Skin epidermis (tissue), 12 donors: ENCODE results near the gene ARHGAP9.
A peak's percentile ranks its signal among the peaks of the same experiment; 100 is the strongest.
"Not testable (repeated sequence)": the region's sequence is repeated elsewhere in the genome, so short reads cannot be mapped to it uniquely, and the experiment has no call there.

Experiments used
- H3K27ac ChIP-seq, 21 experiments: fragments of 200-600 bp; sonication (generic) in 11 of 21; one replicate each; pipeline ENCODE4 v1.5.0; 2020; ENCODE audit warnings: mild to moderate bottlenecking in 3 of 21, inconsistent platforms in 2 of 21, moderate library complexity in 2 of 21
- H3K4me3 ChIP-seq, 7 experiments: fragments of 200-600 bp; sonication (generic) in 2 of 7; one replicate each; pipeline ENCODE4 v1.5.0; 2020; ENCODE audit warnings: inconsistent platforms in 2 of 7, mild to moderate bottlenecking in 2 of 7, moderate library complexity in 1 of 7

The ARHGAP9 gene

DNA sequence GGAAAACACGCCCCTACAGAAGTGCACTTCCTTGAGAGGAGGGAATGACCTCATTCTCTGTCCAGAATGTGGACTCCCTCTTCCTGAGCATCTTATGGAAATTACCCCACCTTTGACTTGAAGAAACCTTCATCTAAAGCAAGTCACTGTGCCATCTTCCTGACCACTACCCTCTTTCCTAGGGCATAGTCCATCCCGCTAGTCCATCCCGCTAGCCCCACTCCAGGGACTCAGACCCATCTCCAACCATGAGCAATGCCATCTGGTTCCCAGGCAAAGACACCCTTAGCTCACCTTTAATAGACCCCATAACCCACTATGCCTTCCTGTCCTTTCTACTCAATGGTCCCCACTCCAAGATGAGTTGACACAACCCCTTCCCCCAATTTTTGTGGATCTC lies 29.6 kb downstream of the ARHGAP9 start:
- no peak overlapping the region for H3K4me3 ChIP-seq
- no peak overlapping the region for H3K27ac ChIP-seq

DNA sequence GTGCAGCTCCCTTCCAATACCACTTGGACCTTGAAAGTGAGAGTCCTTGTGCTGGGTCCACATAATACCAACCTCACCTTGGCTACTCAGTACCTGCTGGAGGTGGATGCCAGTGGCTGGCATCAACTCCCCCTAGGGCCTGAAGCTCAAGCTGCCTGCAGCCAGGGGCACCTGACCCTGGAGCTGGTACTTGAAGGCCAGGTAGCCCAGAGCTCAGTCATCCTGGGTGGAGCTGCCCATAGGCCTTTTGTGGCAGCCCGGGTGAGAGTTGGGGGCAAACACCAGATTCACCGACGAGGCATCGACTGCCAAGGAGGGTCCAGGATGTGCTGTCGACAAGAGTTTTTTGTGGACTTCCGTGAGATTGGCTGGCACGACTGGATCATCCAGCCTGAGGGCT lies 30.3 kb downstream of the ARHGAP9 start:
- Histone ChIP-seq H3K27ac (no peak overlapping the region), H3K4me3 (no peak overlapping the region)

DNA sequence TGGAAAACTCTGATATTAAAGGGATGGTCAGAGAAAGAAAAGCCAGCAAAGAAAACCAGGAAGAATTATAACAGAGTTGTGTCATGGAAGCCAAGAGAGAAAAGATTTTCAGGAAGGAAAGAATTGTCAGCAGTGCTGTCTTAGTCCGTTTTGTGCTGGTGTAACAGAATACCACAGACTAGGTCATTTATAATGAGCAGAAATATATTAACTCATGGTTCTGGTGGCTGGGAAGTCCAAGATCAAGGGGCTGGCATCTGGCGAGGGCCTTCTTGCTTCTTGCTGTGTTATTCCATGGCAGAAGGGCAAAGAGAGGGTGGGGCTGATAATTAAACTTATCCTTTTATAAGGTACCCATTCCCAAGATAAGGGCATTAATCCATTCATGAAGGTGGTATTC lies 31.0 kb downstream of the ARHGAP9 start:
- no peak overlapping the region for H3K27ac ChIP-seq
- H3K4me3 ChIP-seq = no peak overlapping the region

DNA sequence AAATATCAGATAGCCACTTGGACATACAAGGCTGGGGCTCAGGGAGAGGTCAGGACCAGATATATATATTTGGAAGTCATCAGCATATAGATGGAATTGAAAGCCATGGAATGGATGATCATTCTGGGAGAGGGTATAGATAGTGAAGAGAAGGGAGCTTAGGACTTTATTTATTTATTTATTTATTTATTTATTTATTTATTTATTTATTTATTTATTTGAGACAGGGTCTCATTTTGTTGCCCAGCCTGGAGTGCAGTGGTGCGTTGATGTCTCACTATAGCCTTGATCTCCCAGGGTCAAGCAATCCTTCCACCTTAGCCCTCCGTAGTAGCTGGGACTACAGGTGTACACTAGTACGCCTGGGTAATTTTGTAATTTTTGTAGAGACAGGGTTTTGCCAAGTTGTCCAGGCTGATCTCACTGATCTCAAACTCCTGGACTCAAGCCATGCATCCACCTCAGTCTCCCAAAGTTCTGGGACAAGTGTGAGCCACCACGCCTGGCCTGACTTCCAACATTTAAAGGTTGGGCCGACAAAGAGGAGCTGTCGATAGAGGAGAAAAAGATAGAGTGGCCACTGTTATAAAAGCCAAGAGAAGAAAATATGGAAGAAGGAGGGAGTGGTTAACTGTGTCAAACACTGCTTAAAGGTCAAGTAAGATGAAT lies 33.2 kb downstream of the ARHGAP9 start:
- no peak overlapping the region for H3K27ac ChIP-seq

DNA sequence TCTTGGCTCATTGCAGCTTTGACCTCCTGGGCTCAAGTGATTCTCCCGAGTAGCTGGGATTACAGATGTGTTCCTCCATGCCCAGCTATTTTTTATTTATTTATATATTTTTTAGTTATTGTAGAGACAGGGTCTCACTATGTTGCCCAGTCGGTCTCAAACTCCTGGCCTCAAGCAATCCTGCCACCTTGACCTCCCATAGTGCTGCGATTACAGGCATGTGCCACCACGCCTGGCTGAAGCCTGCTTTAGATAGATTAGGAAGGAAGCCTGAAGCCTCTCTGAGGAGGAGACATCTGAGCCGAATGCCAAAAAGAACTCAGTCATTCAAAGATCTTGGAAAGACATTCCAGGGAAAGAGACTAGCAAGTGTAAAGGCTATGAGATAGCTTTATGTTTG lies 34.9 kb downstream of the ARHGAP9 start:
- Histone ChIP-seq H3K4me3 (no peak overlapping the region), H3K27ac (no peak overlapping the region)

More for the DNA sequence above, 33.2 kb downstream of the ARHGAP9 start:
- no peak overlapping the region for H3K4me3 ChIP-seq

DNA sequence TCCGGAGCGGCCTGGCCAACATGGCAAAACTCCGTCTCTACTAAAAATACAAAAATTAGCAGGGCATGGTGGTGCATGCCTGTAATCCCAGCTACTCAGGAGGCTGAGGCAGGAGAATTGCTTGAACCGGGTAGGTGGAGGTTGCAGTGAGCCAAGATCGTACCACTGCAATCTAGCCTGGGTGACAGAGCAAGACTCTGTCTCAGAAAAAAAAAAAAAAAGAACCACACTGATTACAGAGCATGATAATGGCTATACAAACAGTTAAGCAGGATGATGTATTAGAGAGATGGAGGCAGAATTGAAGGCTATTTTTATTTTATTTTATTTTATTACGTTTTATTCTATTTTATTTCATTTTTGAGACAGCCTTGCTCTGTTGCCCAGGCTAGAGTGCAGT lies 35.3 kb downstream of the ARHGAP9 start:
- H3K4me3 ChIP-seq, H3K27ac ChIP-seq: not testable (repeated sequence)

DNA sequence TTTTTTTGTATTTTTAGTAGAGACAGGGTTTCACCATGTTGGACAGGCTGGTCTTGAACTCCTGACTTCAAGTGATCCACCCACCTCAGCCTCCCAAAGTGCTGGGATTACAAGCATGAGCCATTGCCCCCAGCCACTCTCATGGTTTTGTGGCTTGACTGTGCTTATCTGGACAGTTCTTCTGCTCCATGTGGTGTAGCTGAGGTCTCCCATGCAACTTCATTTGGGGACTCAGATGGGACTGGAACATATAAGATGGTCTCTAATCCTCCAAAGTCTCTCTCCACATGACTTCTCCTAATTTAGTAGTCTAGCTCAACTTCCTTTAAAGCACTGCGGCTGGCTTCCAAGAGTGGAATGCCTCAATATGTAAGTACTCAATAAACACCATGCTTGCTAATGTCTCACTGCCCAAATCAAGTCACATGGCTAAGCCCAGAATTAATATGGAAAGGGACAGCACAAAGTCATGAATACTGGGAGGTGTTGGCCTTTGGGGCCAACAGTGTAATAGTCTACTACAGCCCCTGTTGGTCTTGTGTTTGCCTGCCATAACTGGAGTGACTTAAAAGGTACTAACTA lies 37.7 kb downstream of the ARHGAP9 start:
- no peak overlapping the region for H3K27ac ChIP-seq
- H3K4me3 ChIP-seq = no peak overlapping the region

DNA sequence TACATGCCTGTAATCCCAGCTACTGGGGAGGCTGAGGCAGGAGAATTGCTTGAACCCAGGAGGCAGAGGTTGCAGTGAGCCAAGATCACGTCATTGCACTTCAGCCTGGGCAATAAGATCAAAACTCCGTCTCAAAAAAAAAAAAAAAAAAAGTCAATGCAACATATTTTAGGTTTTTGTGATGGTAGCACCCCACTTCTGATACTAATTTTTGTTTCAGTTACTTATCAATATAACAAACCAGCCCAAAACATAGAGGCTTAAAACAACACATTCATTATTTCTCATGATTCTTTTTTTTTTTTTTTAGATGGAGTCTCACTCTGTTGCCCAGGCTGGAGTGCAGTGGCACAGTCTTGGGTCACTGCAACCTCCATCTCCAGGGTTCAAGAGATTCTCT lies 38.3 kb downstream of the ARHGAP9 start:
- not testable (repeated sequence) for H3K4me3 ChIP-seq, H3K27ac ChIP-seq

DNA sequence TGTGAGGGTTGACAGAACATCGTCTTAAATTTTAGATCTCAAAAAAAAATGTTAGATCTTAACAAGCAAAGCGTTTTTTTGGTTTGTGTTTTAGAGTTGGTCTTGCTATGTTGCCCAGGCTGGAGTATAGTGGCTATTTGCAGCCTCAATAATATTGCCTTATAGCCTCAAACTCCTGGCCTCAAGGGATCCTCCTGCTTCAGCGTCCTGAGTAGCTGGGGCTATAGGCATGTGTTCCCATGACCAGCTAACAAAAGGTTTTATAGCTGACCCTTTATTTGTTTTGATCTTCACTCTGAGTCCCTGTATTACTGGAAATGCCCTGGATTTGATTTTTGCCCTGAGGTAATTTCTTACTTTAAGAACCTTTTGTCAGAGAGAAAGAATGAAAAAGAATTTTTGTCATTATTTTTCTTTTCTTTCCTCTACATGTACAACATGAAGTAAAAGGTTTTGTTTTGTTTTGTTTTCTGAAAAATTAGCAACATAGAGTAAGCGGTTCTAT lies 39.9 kb downstream of the ARHGAP9 start:
- H3K27ac ChIP-seq = no peak overlapping the region
- no peak overlapping the region for H3K4me3 ChIP-seq

DNA sequence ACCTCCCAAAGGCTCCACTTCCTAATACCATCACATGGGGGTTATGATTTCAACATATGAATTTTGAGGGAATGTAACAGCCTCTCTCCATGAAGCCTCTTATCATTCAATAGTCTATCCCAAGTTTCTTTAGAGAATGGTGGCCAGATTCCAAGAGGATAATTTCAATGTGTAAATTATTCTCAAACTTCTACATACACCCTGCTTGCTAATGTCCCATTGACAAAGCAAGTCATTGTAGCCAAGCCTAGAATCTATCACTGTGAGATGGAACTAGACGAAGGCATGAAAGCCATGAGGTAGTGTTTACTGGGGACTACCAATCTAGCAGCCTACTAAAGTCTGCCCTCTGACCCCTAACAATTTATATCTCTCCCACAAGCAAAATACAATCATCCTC lies 41.3 kb downstream of the ARHGAP9 start:
- Histone ChIP-seq H3K4me3 (no peak overlapping the region), H3K27ac (no peak overlapping the region)

DNA sequence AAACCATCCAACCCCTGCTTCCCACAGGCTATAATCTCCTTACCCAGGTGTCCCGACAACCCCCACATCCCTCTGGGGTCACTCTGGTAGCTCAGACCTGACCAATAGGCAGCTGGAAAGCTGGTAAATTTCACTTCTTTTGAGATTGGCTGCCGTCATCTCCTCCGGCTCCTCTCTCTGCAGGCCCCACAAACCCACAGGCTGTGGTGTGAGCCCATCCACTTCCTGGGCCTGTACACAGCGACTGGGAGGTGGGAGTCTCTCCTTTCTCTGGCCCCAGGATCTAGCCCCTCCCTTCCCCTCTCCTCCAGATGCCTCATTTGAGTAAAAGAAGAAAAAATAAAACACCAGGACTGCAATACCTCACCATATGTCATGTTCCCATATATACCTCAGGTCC lies 44.4 kb downstream of the ARHGAP9 start:
- H3K27ac ChIP-seq = no peak overlapping the region
- no peak overlapping the region for H3K4me3 ChIP-seq

DNA sequence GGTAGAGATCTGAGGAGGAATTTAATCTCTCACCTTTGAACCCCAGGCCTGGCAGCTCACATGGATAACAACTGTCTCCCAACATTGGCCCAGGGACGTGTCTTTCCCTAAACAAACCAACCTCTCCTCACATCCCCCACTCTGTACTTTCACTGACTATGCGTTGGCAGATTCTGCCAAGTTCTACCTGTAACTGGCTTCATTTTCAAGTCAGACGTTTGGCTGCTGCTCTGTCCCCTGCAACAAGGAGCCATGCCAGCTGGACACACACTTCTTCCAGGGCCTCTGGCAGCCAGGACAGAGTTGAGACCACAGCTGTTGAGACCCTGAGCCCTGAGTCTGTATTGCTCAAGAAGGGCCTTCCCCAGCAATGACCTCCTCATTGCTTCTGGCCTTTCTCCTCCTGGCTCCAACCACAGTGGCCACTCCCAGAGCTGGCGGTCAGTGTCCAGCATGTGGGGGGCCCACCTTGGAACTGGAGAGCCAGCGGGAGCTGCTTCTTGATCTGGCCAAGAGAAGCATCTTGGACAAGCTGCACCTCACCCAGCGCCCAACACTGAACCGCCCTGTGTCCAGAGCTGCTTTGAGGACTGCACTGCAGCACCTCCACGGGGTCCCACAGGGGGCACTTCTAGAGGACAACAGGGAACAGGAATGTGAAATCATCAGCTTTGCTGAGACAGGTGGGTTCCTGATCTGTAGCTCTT lies 45.0 kb downstream of the ARHGAP9 start, which contains the start of gene INHBC:
Gene INHBC, plus strand, starts transcription at position 268 of the 707 bp plus-strand sequence. Its CDS starts 103 bp downstream, at position 371.
- no peak within 1 kb of the TSS for H3K4me3 ChIP-seq
- no peak within 1 kb of the TSS for H3K27ac ChIP-seq

DNA sequence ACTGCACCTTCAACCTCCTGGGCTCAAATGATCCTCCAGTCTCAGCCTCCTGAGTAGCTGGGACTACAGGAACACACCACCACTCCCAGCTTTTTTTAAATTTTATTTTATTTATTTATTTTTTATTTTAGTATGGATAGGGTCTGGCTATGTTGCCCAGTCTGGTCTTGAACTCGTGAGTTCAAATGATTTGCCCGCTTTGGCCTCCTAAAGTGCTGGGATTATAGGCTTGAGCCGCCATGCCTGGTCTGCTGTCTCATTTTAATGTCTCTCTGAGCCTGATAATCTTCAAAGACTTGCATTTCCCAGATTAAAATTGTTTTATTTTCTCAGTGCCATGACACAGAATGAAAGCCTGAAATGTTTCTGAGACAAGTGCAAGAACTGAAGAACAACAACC lies 46.3 kb downstream of the ARHGAP9 start:
- Histone ChIP-seq H3K27ac (no peak overlapping the region), H3K4me3 (no peak overlapping the region)

DNA sequence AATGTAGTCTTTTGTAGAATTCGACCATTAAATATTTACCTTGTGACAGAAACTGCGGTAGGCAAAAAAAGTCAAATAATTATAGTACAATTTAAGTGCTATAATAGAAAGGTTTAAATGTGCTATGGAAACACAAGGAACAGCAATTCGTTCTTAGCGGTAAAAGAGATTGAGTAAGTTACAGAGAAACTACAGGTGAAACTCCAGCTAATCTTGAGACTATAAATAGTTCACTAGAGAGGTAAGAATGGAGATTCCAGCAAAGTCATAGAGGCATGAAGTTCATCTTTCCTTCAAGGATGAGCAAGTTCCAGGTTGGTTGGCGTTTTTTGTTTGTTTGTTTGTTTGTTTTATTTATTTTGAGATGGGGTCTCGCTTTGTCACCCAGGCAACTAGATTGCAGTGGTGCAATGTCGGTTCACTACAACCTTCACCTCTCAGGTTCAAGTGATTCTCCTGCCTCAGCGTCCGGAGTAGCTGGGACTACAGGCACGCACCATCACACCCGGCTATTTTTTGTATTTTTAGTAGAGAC lies 47.9 kb downstream of the ARHGAP9 start:
- Histone ChIP-seq H3K27ac (peak overlapping the region in 19 of 21 experiments; percentile 81 to 99 (median 95)), H3K4me3 (peak overlapping the region in 5 of 7 experiments; percentile 53 to 76 (median 70))

DNA sequence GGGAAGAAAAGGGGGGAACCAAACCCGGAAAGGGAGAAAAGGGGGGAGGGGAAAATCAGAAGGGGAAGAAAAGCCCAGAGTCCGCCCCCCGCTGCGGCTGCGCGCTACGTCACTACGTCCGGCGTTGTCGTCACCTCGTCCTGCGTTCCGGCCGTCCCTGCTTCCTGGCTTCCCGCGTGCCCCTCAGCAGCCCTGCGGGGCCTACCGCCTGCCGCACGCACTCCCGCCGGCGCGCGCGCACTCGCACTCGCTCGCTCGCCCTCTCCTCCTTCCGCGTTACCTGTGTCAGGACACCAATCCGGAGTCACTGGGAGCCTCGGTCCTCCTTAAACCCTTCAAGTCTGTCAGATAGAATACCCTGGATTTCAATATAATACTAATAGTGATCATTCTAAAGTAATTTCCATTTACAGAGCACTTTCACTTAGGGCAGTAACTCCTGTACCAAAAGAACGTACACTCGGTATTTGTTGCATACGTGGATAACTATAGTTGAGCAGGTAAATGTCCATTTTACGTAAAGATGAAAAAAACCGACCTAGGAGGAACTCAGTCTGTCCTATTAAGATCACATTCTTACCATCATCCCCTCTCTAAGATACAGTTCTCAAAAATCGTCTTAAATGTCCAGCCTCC lies 48.6 kb downstream of the ARHGAP9 start, which contains the start of gene R3HDM2:
Gene R3HDM2, minus strand, starts transcription at position 113 of the 636 bp plus-strand sequence. CDS start 120,615 bp downstream, outside the sequence.
- peak within 1 kb of the TSS; percentile 53 to 80 (median 71) for H3K4me3 ChIP-seq
- H3K27ac ChIP-seq = peak within 1 kb of the TSS; percentile 78 to 99 (median 95)

DNA sequence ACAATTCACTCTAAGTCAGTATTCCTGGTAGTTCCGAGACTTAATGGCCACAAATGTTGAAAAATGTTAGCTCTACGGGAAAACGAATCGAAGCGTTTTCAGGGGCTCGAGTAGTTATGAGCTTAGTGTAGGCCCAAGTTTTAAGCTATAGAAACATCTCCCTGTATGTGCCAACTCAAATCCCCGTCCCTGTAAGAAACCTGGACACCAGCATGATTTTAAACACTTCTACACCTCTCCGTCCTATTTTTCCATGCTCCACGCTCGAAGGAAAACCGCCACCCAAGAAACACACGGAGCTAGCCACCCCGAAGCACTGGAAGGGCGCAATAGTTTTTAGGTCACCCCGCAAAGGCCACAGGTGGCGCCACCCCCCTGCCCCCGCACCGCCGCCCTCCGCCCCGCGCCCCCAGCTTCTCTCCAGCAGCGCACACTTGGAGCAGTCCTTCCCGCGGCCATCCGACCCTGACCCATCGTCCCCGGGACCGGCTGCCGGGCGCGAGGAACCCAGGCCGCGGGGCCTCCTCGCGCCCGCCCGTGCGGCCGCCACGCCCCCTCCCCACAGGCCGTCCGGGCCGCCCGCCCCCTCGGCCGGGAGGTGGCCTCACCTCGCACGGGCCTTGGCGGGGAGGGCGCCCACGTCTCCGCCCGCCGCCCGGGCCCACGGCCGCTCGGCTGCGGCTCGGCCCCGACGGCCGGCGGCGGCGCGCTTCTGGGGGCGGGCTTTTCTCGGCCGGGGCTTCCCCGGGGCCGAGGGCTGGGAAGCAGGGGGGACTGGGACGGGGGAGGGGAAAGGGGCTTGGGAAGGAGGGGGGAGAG lies 49.3 kb downstream of the ARHGAP9 start:
- Histone ChIP-seq H3K27ac (peak overlapping the region; percentile 78 to 99 (median 95)), H3K4me3 (peak overlapping the region; percentile 53 to 80 (median 71))

DNA sequence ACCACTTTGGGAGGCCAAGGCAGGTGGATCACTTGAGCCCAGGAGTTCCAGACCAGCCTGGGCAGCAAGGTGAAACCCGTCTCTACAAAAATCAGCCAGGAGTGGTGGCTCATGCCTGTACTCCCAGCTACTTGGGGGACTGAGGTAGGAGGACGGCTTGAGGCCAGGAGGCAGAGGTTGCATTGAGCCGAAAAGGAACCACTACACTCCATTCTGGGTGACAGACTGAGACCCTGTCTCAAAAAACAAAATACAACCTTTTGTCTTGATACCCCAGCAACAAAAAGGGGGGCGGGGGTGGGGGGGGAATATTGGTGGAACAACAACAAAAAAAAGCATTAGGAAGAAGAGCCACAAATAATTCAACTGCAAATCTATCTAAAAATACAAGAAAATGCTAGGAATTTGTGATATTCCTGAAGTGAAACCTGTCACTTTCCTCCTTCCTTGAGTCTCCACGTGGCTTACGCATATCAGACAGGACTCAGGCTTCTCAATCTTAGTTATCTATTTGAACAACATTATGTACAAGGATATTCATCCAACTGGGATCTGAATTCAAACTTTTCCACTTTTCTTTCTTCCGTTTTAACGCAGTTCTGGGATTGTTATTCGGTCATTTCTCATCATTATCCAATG lies 50.1 kb downstream of the ARHGAP9 start:
- Histone ChIP-seq H3K4me3 (peak overlapping the region; percentile 53 to 80 (median 71)), H3K27ac (peak overlapping the region; percentile 78 to 99 (median 95))

DNA sequence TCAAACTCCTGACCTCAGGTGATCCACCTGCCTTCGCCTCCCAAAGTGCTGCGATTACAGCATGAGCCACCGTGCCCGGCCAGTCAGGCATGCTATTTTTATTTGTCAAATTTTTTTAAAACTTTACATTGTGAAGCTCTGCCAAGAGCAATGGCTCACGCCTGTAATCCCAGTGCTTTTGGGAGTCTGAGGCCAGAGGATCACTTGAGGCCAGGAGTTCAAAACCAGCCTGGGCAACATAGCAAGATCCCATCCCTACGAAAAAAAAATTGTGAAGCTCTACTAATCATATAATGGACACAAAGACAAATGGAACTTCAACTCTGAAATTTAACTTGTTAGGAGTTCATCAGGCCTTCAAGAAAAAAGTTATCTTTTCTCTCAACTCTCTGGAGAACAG lies 50.7 kb downstream of the ARHGAP9 start:
- H3K27ac ChIP-seq = peak overlapping the region in 9 of 21 experiments; percentile 91 to 99 (median 96)
- H3K4me3 ChIP-seq = peak overlapping the region in 1 of 7 experiments; percentile 80
